Peyer's patch (tissue), 4 donors: ENCODE data around the gene KCNF1.

Experiments used
- CTCF ChIP-seq, 6 experiments: fragments of 450-650 bp in 4 of 6; fragments of 200-600 bp in 2 of 6; sonication (generic) in 1 of 6; IDR thresholded peaks; one replicate each; pipeline ENCODE4 v1.5.1; 2017 to 2019; ENCODE audit warnings: antibody characterized with exemption in 6 of 6, mild to moderate bottlenecking in 3 of 6, moderate library complexity in 1 of 6
- POLR2A ChIP-seq, 2 donors: fragments of 450-650 bp; IDR thresholded peaks; one replicate each; pipeline ENCODE4 v1.5.1; 2017; ENCODE audit warnings: antibody characterized with exemption in 2 of 2, mild to moderate bottlenecking in 2 of 2, moderate library complexity in 2 of 2

DNA sequence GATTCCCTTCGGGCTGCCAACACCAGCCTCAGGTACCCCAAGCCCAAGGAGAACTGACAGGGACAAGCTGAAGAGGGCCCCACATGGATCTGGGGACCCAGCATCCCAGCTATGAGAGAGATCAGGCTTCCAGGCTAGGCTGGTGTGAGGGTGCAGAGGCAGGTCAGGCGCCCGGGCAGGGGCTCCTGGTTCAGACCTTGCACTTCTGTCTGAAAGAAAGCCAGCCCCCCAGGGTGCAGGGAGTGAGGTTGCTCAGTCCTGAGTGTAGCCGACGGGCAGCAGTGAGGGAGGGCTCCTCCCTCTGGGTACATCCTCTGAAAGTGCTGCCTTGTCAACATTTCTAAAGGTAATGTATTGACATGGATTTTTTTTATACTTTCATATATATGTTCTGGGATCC is 33.1 kb downstream of the KCNF1 start:
- TF ChIP-seq CTCF (IDR thresholded peaks at IDR 0.05) (no peak), POLR2A (IDR thresholded peaks at IDR 0.05) (no peak)
